GM20000 (cell line): ENCODE data around the gene OR4F15.

ENCODE experiments used
- DNase-seq: peaks from one replicate; pipeline ENCODE4 v3.0.0; 2012; ENCODE audit warnings: low spot score
- TF ChIP-seq, protein P1 (sequence below): IDR thresholded peaks from 2 replicates; pipeline ENCODE4 v1.5.1; 2012; ENCODE audit warnings: mild to moderate bottlenecking, control low read depth; ENCODE audit errors: extremely low read depth, missing control alignments

The OR4F15 gene

GRCh38 chr15:101810456-101810855 is 1.5 kb upstream of the OR4F15 start:
- no peak for DNase-seq
- TF ChIP-seq, protein P1, sequence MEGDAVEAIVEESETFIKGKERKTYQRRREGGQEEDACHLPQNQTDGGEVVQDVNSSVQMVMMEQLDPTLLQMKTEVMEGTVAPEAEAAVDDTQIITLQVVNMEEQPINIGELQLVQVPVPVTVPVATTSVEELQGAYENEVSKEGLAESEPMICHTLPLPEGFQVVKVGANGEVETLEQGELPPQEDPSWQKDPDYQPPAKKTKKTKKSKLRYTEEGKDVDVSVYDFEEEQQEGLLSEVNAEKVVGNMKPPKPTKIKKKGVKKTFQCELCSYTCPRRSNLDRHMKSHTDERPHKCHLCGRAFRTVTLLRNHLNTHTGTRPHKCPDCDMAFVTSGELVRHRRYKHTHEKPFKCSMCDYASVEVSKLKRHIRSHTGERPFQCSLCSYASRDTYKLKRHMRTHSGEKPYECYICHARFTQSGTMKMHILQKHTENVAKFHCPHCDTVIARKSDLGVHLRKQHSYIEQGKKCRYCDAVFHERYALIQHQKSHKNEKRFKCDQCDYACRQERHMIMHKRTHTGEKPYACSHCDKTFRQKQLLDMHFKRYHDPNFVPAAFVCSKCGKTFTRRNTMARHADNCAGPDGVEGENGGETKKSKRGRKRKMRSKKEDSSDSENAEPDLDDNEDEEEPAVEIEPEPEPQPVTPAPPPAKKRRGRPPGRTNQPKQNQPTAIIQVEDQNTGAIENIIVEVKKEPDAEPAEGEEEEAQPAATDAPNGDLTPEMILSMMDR = no peak

GRCh38 chr15:101810876-101811275 is 1.1 kb upstream of the OR4F15 start:
- DNase-seq = no peak
- TF ChIP-seq, protein P1 = no peak

- TF ChIP-seq, protein P1 = no peak
- no peak for DNase-seq
Observed at GRCh38 chr15:101813803-101814534, 2.0 kb downstream of the OR4F15 start.

DNA sequence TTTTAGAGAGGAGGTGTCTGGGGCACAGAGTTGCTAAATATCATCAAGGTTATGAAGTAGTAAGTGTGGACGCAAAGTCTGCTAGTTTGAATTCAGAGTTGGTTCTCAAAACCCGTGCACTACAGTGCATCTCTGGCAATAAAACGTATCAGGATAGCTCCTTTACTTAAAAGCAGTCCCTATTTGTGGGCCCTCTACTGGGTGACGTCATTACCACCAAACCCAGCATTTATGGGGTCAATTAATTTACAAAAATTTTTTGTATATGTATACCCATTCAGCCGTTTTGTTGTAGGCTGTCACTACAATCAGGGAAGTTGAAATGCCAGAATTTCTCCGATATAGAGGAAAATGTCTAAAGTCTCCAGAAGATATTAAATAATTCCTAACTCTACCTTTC is 8.8 kb downstream of the OR4F15 start:
- TF ChIP-seq, protein P1 = no peak
- DNase-seq = no peak

GRCh38 chr15:101827257-101827656 is 15.3 kb downstream of the OR4F15 start:
- TF ChIP-seq, protein P1 = no peak
- no peak for DNase-seq

- TF ChIP-seq, protein P1 = no peak
- DNase-seq = no peak
Observed at GRCh38 chr15:101828774-101829173, 16.8 kb downstream of the OR4F15 start.

DNA sequence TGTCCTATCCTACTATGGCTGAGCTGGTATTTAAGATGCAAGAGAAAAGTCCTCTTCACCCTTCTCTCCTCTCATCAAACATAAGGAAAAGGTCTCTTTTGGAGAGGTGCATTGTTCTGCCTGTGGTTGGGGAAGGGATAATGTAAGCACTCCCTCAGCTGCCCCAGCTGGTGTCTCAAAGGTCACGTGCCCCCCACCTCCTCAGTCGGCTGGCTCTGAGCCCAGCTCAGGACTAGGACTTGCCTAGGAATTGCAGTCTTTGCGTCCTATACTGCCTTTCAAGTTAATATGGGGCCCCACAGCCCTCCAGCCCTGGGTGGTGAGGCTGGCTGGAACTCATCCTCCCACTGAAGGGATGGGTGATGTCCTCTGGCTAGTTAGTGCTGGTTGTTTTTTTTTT is 29.7 kb downstream of the OR4F15 start:
- DNase-seq = no peak
- TF ChIP-seq, protein P1 = no peak
